GM12878 (cell line): ENCODE measurements around the gene ACYP2. TPM values are rescaled to one million over a fixed set of nuclear protein-coding genes. Genes with fewer than 3 reads are reported as not detected.

ENCODE experiments used
- ATAC-seq: fragments of 200-7000 bp; cut with Tn5 transposase; 3 replicates; pipeline ENCODE4 v1.9.1; 2020; ENCODE audit warnings: mild to moderate bottlenecking, moderate library complexity
- BruUV-seq: library from RNA; stranded (reverse); fragments of 400-500 nt; replicated peaks from 2 replicates; lab custom pipeline; 2021; lab: Mats Ljungman, UMichigan
- CTCF ChIA-PET: fragments of 300-600 bp; sonication (Branson Sonifier 250); formaldehyde crosslinking; extraction: SDS; loops from one replicate; lab custom pipeline; 2021; ENCODE audit warnings: inconsistent platforms; lab: Yijun Ruan, JAX
- POLR2A ChIA-PET: fragments of 350-600 bp; formaldehyde crosslinking; extraction: SDS; loops from one replicate; lab custom pipeline; 2021; ENCODE audit warnings: inconsistent platforms; lab: Charles Lee
- RAD21 ChIA-PET: fragments of 300-600 bp; sonication (Branson Sonifier 250); formaldehyde crosslinking; loops from one replicate; lab custom pipeline; 2023; ENCODE audit warnings: antibody characterized with exemption; ENCODE audit not compliant: unreplicated experiment; lab: Charles Lee
- SMC1A ChIA-PET: fragments of 300-600 bp; sonication (Branson Sonifier 250); formaldehyde crosslinking; loops from one replicate; lab custom pipeline; 2023; ENCODE audit not compliant: unreplicated experiment, uncharacterized antibody; lab: Charles Lee
- DNase-seq: peaks from one replicate; pipeline ENCODE4 v3.0.0-alpha.2; 2011; ENCODE audit warnings: low read depth, low spot score
- FAIRE-seq: peaks from 3 replicates; lab custom pipeline; 2011; peaks lifted over from hg19 to GRCh38; lab: Jason Lieb, UNC
- H2AFZ ChIP-seq: 2 replicates; pipeline ENCODE4 v1.6.0; 2011; ENCODE audit warnings: low read depth, low read length, control low read depth; ENCODE audit not compliant: control insufficient read depth
- H3K27ac ChIP-seq: 2 replicates; pipeline ENCODE4 v1.5.1; 2011; ENCODE audit warnings: control low read depth; ENCODE audit not compliant: control insufficient read depth, insufficient read depth
- H3K27me3 ChIP-seq, 2 experiments: replicated peaks in 1 of 2; 2 replicates each; pipeline versions ENCODE4 v1.6.0 to v1.6.1; 2011; ENCODE audit warnings: low read length in 1 of 2; ENCODE audit not compliant: control insufficient read depth in 2 of 2, insufficient read depth in 2 of 2
- H3K36me3 ChIP-seq, 2 experiments: 2 replicates each; pipeline ENCODE4 v1.5.1; 2011; ENCODE audit warnings: low read length in 1 of 2; ENCODE audit not compliant: control insufficient read depth in 2 of 2, insufficient read depth in 2 of 2
- H3K4me1 ChIP-seq: 2 replicates; pipeline ENCODE4 v1.6.1; 2011; ENCODE audit warnings: mild to moderate bottlenecking, low read length, moderate library complexity, mixed read lengths; ENCODE audit not compliant: control insufficient read depth, insufficient read depth
- H3K4me2 ChIP-seq: 2 replicates; pipeline ENCODE4 v1.6.0; 2011; ENCODE audit warnings: control low read depth; ENCODE audit not compliant: control insufficient read depth, insufficient read depth
- H3K4me3 ChIP-seq: fragments of 200-600 bp; sonication (generic); 2 replicates; pipeline ENCODE4 v1.5.1; 2016
- H3K79me2 ChIP-seq: 2 replicates; pipeline ENCODE4 v1.6.0; 2011; ENCODE audit warnings: low read length; ENCODE audit not compliant: control insufficient read depth, insufficient read depth
- H3K9ac ChIP-seq: 2 replicates; pipeline ENCODE4 v1.8.0; 2011; ENCODE audit warnings: low read length, control low read depth, mixed read lengths; ENCODE audit not compliant: control insufficient read depth, insufficient read depth
- H3K9me3 ChIP-seq: replicated peaks from 3 replicates; pipeline ENCODE4 v1.5.1; 2011; ENCODE audit warnings: mild to moderate bottlenecking, low read length; ENCODE audit not compliant: control insufficient read depth, insufficient read depth
- H4K20me1 ChIP-seq: 2 replicates; pipeline ENCODE4 v1.6.0; 2011; ENCODE audit not compliant: control insufficient read depth, insufficient read depth
- FOXK2 ChIP-seq: fragments of 450-650 bp; IDR thresholded peaks from 2 replicates; pipeline ENCODE4 v1.6.1; 2017; ENCODE audit warnings: mild to moderate bottlenecking, moderate library complexity
- GABPA ChIP-seq: IDR thresholded peaks from 2 replicates; pipeline ENCODE4 v1.6.1; 2014; ENCODE audit warnings: antibody characterized with exemption, low read depth, mild to moderate bottlenecking, inconsistent platforms
- HCFC1 ChIP-seq: fragments of 150-350 bp; IDR thresholded peaks from 2 replicates; pipeline ENCODE4 v1.6.1; 2014; ENCODE audit warnings: low read length
- HDAC6 ChIP-seq: fragments of 200-600 bp; sonication (generic); IDR thresholded peaks from one replicate; pipeline ENCODE4 v1.8.0; 2017; ENCODE audit warnings: antibody characterized with exemption; ENCODE audit not compliant: unreplicated experiment
- MLLT1 ChIP-seq: fragments of 450-650 bp; IDR thresholded peaks from 2 replicates; pipeline ENCODE4 v1.6.1; 2016; ENCODE audit warnings: mild to moderate bottlenecking
- MXI1 ChIP-seq: fragments of 150-350 bp; IDR thresholded peaks from 2 replicates; pipeline ENCODE4 v1.6.1; 2011; ENCODE audit warnings: low read depth, mild to moderate bottlenecking, inconsistent platforms, low read length, improper control_type of control experiment
- MYC ChIP-seq: IDR thresholded peaks from 2 replicates; pipeline ENCODE4 v1.6.1; 2011; ENCODE audit warnings: mild to moderate bottlenecking, low read length, moderate library complexity, inconsistent platforms; ENCODE audit not compliant: insufficient read depth, insufficient replicate concordance, insufficient read length, severe bottlenecking
- NFYB ChIP-seq: IDR thresholded peaks from 2 replicates; pipeline ENCODE4 v1.6.1; 2011; ENCODE audit warnings: low read depth, mild to moderate bottlenecking, low read length, improper control_type of control experiment, moderate library complexity; ENCODE audit not compliant: insufficient read depth
- PAX5 ChIP-seq: IDR thresholded peaks from 2 replicates; pipeline ENCODE4 v1.6.1; 2011; ENCODE audit warnings: low read depth, low read length, borderline replicate concordance
- RELA ChIP-seq: fragments of 450-650 bp; IDR thresholded peaks from 2 replicates; pipeline ENCODE4 v1.8.0; 2014; ENCODE audit warnings: borderline replicate concordance; ENCODE audit not compliant: partially characterized antibody
- RFX5 ChIP-seq: IDR thresholded peaks from 2 replicates; pipeline ENCODE4 v1.6.1; 2011; ENCODE audit warnings: low read depth, low read length, improper control_type of control experiment
- SUPT20H ChIP-seq: IDR thresholded peaks from 2 replicates; pipeline ENCODE4 v1.6.1; 2011; ENCODE audit warnings: low read depth, mild to moderate bottlenecking, low read length, moderate library complexity, borderline replicate concordance; ENCODE audit not compliant: control insufficient read depth
- TCF7 ChIP-seq: IDR thresholded peaks from 2 replicates; pipeline ENCODE4 v1.6.1; 2014; ENCODE audit warnings: antibody characterized with exemption, borderline replicate concordance
- YBX1 ChIP-seq: fragments of 450-650 bp; IDR thresholded peaks from 2 replicates; pipeline ENCODE4 v1.6.1; 2016; ENCODE audit warnings: antibody characterized with exemption
- ZNF217 ChIP-seq: fragments of 450-650 bp; IDR thresholded peaks from 2 replicates; pipeline ENCODE4 v1.6.1; 2017; ENCODE audit warnings: antibody characterized with exemption, mild to moderate bottlenecking
- WGBS: methylation state at CpG from one replicate; pipeline ENCODE4 v1.1.6; 2016; ENCODE audit warnings: low lambda C conversion rate; ENCODE audit not compliant: insufficient replicate concordance, insufficient coverage; ENCODE audit errors: missing lambda C conversion rate; 5-methylcytosine and 5-hydroxymethylcytosine counted together
- in situ Hi-C: fragments of 300-500 bp; cut with MboI; formaldehyde crosslinking; loops from 9 replicates; pipeline ENCODE4 v1.14.3; 2018; ENCODE audit warnings: mixed read lengths
- intact Hi-C: fragments of 100-400 bp; cut with micrococcal nuclease; formaldehyde crosslinking; loops from one replicate; pipeline ENCODE4 v1.14.2; 2022; ENCODE audit not compliant: unreplicated experiment
- polyA plus RNA-seq, 11 experiments: library from polyadenylated mRNA; depleted of rRNA in 4 of 11; unstranded in 6 of 11; stranded (reverse) in 5 of 11; fragments of >200 nt; fragmentation: Nextera tagmentation in 4 of 11; fragmentation: Illumina TruSeq in 1 of 11; extraction: Ambion mirVana in 4 of 11; extraction: Trizol in 1 of 11; gene quantifications; 1 replicate in 1 of 11; 2 replicates in 10 of 11; pipeline versions ENCODE4 v1.2.1 to v1.2.3, GENCODE V29; 2011 to 2016; ENCODE audit warnings: inconsistent platforms in 2 of 11, missing spikeins in 2 of 11, low read depth in 1 of 11
- total RNA-seq, 4 experiments: library from RNA; depleted of rRNA in 3 of 4; stranded (reverse); fragments of >200 nt in 3 of 4; fragmentation: Illumina TruSeq in 1 of 4; extraction: Trizol in 1 of 4; gene quantifications; 2 replicates each; pipeline versions ENCODE4 v1.2.1 to v1.2.3, GENCODE V29; 2013 to 2021
- TF ChIP-seq, protein P1 (sequence below): fragments of 450-650 bp; conservative IDR thresholded peaks from 2 replicates; pipeline ENCODE4 v1.6.1; 2017; ENCODE audit warnings: mild to moderate bottlenecking, moderate library complexity
- TF ChIP-seq, protein P2 (sequence below): fragments of 450-650 bp; IDR thresholded peaks from 2 replicates; pipeline ENCODE4 v1.6.1; 2017; ENCODE audit warnings: mild to moderate bottlenecking, low read depth, inconsistent platforms; ENCODE audit not compliant: poor library complexity, severe bottlenecking

Gene ACYP2
- total and polyA plus RNA-seq, 10 of the 15 experiments (the other 5 are each of a cell fraction or from before 2014, with no cell fraction given), result 4.2 to 16.3 (median 9.0) TPM

DNA sequence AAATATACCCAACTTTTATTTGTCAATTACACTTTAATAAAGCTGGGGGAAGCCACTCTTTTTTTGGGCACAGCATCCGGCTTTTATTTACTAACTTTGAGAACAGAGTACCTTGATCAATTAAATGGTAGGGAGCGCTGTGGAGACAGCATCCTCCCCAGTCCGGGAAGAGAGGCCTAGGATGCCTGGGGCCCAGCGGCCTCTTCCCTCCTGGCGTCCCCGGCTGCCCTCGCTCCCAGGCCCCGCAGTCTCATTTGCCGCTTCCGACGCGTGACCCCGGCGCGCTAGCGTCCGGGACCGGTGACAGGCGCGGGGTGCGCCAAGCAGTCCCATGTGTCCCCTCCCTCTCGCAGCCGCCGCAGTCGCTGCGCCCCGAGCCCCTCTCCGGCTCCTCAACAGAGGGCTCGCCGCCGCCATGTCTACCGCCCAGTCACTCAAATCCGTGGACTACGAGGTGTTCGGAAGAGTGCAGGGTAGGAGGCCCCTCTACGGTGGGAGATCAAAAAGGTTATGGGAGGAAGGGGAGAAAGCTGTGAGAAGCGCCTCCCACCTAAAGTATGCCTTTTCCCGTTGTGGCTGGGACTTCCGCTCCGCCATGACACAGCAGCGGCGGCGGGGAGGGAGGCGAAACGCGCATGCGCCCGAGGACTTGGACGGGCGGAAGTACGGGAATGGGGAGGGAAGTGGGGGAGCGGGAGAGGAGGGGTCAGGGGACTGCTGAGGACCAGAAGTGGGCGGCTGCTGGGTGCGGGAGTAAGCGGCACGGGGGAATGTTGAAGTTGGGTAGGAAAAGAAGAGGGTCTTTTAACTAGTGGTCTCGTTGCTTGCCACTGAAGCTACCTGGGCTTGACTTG is at the start of gene ACYP2 (continued):
- TF ChIP-seq, protein P1, sequence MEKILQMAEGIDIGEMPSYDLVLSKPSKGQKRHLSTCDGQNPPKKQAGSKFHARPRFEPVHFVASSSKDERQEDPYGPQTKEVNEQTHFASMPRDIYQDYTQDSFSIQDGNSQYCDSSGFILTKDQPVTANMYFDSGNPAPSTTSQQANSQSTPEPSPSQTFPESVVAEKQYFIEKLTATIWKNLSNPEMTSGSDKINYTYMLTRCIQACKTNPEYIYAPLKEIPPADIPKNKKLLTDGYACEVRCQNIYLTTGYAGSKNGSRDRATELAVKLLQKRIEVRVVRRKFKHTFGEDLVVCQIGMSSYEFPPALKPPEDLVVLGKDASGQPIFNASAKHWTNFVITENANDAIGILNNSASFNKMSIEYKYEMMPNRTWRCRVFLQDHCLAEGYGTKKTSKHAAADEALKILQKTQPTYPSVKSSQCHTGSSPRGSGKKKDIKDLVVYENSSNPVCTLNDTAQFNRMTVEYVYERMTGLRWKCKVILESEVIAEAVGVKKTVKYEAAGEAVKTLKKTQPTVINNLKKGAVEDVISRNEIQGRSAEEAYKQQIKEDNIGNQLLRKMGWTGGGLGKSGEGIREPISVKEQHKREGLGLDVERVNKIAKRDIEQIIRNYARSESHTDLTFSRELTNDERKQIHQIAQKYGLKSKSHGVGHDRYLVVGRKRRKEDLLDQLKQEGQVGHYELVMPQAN, result peak; percentile 68; the same call in 1 of the 2 replicates
- TF ChIP-seq TCF7 (no peak), MLLT1 (peak; percentile 87), MYC (no peak), HDAC6 (peak; percentile 56), PAX5 (no peak), SUPT20H (no peak)

- no peak overlapping the region for H3K4me2 ChIP-seq
- FAIRE-seq, result no peak
- intact Hi-C loops, result no loop called here
- TF ChIP-seq HDAC6 (no peak), HCFC1 (no peak), RFX5 (no peak), GABPA (no peak), FOXK2 (no peak), ZNF217 (no peak), YBX1 (no peak), NFYB (no peak), RELA (no peak), MXI1 (no peak)
- TF ChIP-seq, protein P2, sequence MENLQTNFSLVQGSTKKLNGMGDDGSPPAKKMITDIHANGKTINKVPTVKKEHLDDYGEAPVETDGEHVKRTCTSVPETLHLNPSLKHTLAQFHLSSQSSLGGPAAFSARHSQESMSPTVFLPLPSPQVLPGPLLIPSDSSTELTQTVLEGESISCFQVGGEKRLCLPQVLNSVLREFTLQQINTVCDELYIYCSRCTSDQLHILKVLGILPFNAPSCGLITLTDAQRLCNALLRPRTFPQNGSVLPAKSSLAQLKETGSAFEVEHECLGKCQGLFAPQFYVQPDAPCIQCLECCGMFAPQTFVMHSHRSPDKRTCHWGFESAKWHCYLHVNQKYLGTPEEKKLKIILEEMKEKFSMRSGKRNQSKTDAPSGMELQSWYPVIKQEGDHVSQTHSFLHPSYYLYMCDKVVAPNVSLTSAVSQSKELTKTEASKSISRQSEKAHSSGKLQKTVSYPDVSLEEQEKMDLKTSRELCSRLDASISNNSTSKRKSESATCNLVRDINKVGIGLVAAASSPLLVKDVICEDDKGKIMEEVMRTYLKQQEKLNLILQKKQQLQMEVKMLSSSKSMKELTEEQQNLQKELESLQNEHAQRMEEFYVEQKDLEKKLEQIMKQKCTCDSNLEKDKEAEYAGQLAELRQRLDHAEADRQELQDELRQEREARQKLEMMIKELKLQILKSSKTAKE, result no peak
Measured at GRCh38 chr2:54065891-54066290, 49.5 kb upstream of the ACYP2 start.

More at GRCh38 chr2:54065891-54066290, 49.5 kb upstream of the ACYP2 start:
- Histone ChIP-seq H3K4me1 (no peaks in the 10 kb centered on the region), H3K9me3 (no peaks in the 10 kb centered on the region), H3K36me3 (no peaks in the 10 kb centered on the region), H4K20me1 (no peaks in the 10 kb centered on the region), H3K27ac (no peak overlapping the region), H2AFZ (no peak overlapping the region), H3K79me2 (no peaks in the 10 kb centered on the region), H3K9ac (no peak overlapping the region), H3K4me3 (no peak overlapping the region), H3K27me3 (no peaks in the 10 kb centered on the region)
- SMC1A ChIA-PET, result no interaction called here
- RAD21 ChIA-PET, result no interaction called here
- ATAC-seq (no peak), DNase-seq (no peak)
- CTCF ChIA-PET, result no interaction called here
- in situ Hi-C loops, result no loop called here
- 48% methylated on average over 6 of the region's 6 CpGs for WGBS
- no TSS peak for BruUV-seq
- POLR2A ChIA-PET, result no interaction called here
